ENCODE results near the gene APBA3. TPM values are rescaled to one million over a fixed set of nuclear protein-coding genes. Genes with fewer than 3 reads are reported as not detected.

The APBA3 gene
- polyA plus RNA-seq, 6 donors from 2014 or later: 28.8 to 51.6 (median 35.3) TPM

DNA sequence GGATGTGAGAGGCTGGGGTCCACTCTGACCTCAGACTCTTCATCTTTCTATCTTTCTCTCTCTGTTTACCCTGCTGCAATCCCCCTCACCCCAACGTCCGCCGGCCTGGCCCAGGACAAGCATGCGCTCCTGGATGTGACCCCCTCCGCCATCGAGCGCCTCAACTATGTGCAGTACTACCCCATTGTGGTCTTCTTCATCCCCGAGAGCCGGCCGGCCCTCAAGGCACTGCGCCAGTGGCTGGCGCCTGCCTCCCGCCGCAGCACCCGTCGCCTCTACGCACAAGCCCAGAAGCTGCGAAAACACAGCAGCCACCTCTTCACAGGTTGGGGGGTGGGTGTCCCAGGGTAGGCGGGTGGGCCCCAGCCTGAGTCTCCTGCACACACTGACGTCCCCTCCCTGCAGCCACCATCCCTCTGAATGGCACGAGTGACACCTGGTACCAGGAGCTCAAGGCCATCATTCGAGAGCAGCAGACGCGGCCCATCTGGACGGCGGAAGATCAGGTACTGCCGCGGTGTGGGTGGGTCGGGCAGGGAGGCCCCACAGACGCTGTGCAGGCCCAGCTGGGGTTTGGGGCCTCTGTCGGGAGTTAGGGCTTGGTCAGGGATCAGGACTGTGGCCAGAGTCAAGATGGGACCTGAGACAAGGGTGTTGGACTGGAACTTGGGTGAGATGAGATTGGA, 15.0 kb downstream of the APBA3 start:
- H3K4me3 Mint-ChIP-seq: no peak overlapping the region
- peaks cover 0 to 14% of the 10 kb centered on the region in 2 donors for H3K36me3 Mint-ChIP-seq
- H3K27ac Mint-ChIP-seq: peak overlapping the region in 1 of 6 donors; percentile 9
- no peaks in the 10 kb centered on the region for H3K27me3 Mint-ChIP-seq
- no peak for DNase-seq
- ATAC-seq (ENCODE audit: low read depth in 2 of 2): no peak
- no peaks in the 10 kb centered on the region for H3K4me1 Mint-ChIP-seq
- peaks cover 0 to 2% (median 0%) of the 10 kb centered on the region in 7 donors for H3K9me3 Mint-ChIP-seq

DNA sequence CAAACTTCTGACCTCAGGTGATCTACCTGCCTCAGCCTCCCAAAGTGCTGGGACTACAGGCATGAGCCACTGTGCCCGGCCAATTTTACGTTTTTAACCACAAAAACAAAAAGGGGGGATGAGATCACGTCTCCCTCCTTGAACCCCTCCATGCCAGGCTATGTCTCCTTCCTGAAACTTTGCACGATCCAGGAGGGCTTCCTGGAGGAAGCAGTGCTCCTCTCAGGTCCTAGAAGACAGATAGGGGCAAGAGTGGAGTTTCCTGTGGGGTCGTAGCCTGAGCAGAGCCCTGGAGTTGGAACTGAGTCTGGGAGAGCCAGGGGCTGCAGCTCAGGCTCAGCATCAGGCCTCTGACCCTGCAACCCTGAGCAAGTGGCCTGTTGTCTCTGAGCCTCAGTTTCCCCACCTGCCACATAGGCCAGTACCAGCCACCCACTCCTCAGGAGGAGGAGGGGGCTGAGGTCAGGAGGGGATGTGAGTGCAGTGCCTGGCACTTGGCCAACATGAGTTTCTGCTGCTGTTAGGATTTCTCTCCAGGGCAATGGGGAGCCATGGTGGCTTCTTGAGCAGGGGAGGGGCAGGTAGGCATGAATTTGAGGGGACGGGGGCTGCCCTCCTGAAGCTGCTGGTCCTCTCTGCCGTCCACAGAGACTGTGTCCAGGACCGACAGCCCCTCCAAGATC, 16.0 kb downstream of the APBA3 start:
- Mint-ChIP-seq H3K4me3 (no peak overlapping the region), H3K27me3 (no peaks in the 10 kb centered on the region), H3K4me1 (no peaks in the 10 kb centered on the region), H3K36me3 (peaks cover 0 to 10% of the 10 kb centered on the region in 2 donors), H3K27ac (no peak overlapping the region), H3K9me3 (peaks cover 0 to 2% (median 0%) of the 10 kb centered on the region in 7 donors)
- DNase-seq (no peak), ATAC-seq (ENCODE audit: low read depth in 2 of 2) (no peak)

DNA sequence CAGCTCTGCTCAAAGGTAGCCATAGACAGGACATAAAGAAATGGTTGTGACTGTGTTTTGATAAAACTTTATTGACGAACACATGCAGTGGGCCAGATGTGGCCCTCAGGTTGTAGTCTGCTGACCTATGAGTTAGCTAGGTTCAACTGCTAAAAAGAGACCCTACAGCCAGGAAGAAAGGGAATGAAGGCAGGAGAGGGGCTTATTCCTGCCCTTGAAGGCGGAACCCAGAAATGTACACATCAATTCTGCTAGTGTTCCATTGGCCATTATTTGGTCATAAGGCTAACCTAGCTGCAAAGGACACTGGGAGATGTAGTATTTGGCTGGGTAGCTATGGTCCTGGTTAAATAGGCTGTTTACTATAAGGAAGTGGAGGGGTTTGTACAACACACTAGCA, 18.0 kb downstream of the APBA3 start:
- DNase-seq (no peak), ATAC-seq (ENCODE audit: low read depth in 2 of 2) (no peak)
- no peaks in the 10 kb centered on the region for H3K4me1 Mint-ChIP-seq
- H3K9me3 Mint-ChIP-seq: peaks cover 0 to 2% (median 0%) of the 10 kb centered on the region in 7 donors
- no peak overlapping the region for H3K4me3 Mint-ChIP-seq
- H3K27me3 Mint-ChIP-seq: peaks cover 0 to 5% (median 0%) of the 10 kb centered on the region in 3 donors
- H3K27ac Mint-ChIP-seq: no peak overlapping the region
- no peaks in the 10 kb centered on the region for H3K36me3 Mint-ChIP-seq

- H3K4me1 Mint-ChIP-seq: peaks cover 0 to 3% (median 0%) of the 10 kb centered on the region in 3 donors
Observed at GRCh38 chr19:3740431-3740830, 21.1 kb downstream of the APBA3 start.

GRCh38 chr19:3738477-3739220, 22.8 kb downstream of the APBA3 start:
- Mint-ChIP-seq H3K4me1 (peaks cover 0 to 4% (median 0%) of the 10 kb centered on the region in 3 donors), H3K4me3 (no peak overlapping the region), H3K27me3 (peaks cover 0 to 28% (median 19%) of the 10 kb centered on the region in 3 donors), H3K27ac (no peak overlapping the region), H3K36me3 (peaks cover 0 to 7% of the 10 kb centered on the region in 2 donors), H3K9me3 (peaks cover 0 to 2% (median 0%) of the 10 kb centered on the region in 7 donors)
- no peak for ATAC-seq (ENCODE audit: low read depth in 2 of 2)
- no peak for DNase-seq

More at GRCh38 chr19:3740431-3740830, 21.1 kb downstream of the APBA3 start:
- ATAC-seq (ENCODE audit: low read depth in 2 of 2) (no peak), DNase-seq (no peak)
- H3K9me3 Mint-ChIP-seq: peaks cover 0 to 2% (median 0%) of the 10 kb centered on the region in 7 donors
- H3K36me3 Mint-ChIP-seq: peaks cover 0 to 7% of the 10 kb centered on the region in 2 donors
- no peak overlapping the region for H3K4me3 Mint-ChIP-seq
- H3K27ac Mint-ChIP-seq: no peak overlapping the region
- H3K27me3 Mint-ChIP-seq: peaks cover 0 to 28% (median 18%) of the 10 kb centered on the region in 3 donors

- Mint-ChIP-seq H3K4me1 (peaks cover 0 to 7% (median 0%) of the 10 kb centered on the region in 3 donors), H3K27ac (peak overlapping the region in 2 of 6 donors; percentile 24 to 43), H3K9me3 (peaks cover 0 to 1% (median 0%) of the 10 kb centered on the region in 7 donors), H3K4me3 (peak overlapping the region in 2 of 8 donors; percentile 4 to 73), H3K36me3 (peaks cover 0 to 7% of the 10 kb centered on the region in 2 donors), H3K27me3 (peaks cover 0 to 28% (median 19%) of the 10 kb centered on the region in 3 donors)
- no peak for DNase-seq
- no peak for ATAC-seq (ENCODE audit: low read depth in 2 of 2)
Observed at GRCh38 chr19:3737487-3738205, 23.8 kb downstream of the APBA3 start.

DNA sequence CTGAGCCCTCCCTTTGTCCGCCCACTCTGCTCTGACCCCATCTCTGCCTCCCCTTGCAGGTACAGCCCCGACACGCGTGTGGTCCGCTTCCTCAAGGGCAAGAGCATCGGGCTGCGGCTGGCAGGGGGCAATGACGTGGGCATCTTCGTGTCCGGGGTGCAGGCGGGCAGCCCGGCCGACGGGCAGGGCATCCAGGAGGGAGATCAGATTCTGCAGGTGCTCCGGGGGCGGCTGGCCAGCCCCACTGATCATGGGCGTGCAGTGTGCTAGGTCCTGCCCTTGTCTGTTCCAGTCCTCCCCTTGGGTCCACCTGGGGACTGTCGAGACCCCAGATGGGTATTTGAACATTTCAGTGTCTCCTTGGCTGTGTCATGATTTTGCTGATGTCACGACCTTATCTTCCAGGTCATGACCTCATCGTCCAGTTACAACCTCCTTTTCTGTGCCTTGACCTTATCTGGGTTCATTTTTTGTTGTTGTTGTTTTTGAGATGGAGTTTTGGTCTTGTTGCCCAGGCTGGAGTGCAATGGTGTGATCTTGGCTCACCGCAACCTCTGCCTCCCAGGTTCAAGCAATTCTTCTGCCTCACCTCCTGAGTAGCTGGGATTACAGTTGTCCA, 25.3 kb downstream of the APBA3 start:
- ATAC-seq (ENCODE audit: low read depth in 2 of 2) (no peak), DNase-seq (no peak)
- H3K4me3 Mint-ChIP-seq: peak overlapping the region in 1 of 8 donors; percentile 33
- H3K9me3 Mint-ChIP-seq: peaks cover 0 to 2% (median 0%) of the 10 kb centered on the region in 7 donors
- H3K27me3 Mint-ChIP-seq: peaks cover 0 to 28% (median 19%) of the 10 kb centered on the region in 3 donors
- peaks cover 0 to 7% (median 0%) of the 10 kb centered on the region in 3 donors for H3K4me1 Mint-ChIP-seq
- H3K36me3 Mint-ChIP-seq: peaks cover 0 to 7% of the 10 kb centered on the region in 2 donors
- peak overlapping the region in 1 of 6 donors; percentile 69 for H3K27ac Mint-ChIP-seq

- Mint-ChIP-seq H3K9me3 (peaks cover 0 to 2% (median 0%) of the 10 kb centered on the region in 7 donors), H3K27me3 (peaks cover 0 to 28% (median 19%) of the 10 kb centered on the region in 3 donors), H3K4me1 (peaks cover 0 to 10% (median 0%) of the 10 kb centered on the region in 3 donors), H3K36me3 (peaks cover 0 to 7% of the 10 kb centered on the region in 2 donors), H3K4me3 (no peak overlapping the region), H3K27ac (no peak overlapping the region)
- ATAC-seq (ENCODE audit: low read depth in 2 of 2): no peak
- DNase-seq: no peak
Observed at GRCh38 chr19:3734310-3734600, 27.2 kb downstream of the APBA3 start.

- Mint-ChIP-seq H3K4me1 (peaks cover 0 to 10% (median 0%) of the 10 kb centered on the region in 3 donors), H3K27ac (peak overlapping the region in 2 of 6 donors; percentile 54 to 79), H3K4me3 (no peak overlapping the region), H3K36me3 (peaks cover 0 to 7% of the 10 kb centered on the region in 2 donors), H3K27me3 (peaks cover 0 to 24% (median 19%) of the 10 kb centered on the region in 3 donors), H3K9me3 (peaks cover 0 to 3% (median 0%) of the 10 kb centered on the region in 7 donors)
- ATAC-seq (ENCODE audit: low read depth in 2 of 2) (no peak), DNase-seq (no peak)
Observed at GRCh38 chr19:3733549-3734309, 27.8 kb downstream of the APBA3 start.

- Mint-ChIP-seq H3K36me3 (peaks cover 0 to under 1% of the 10 kb centered on the region in 2 donors), H3K9me3 (peaks cover 0 to 2% (median 0%) of the 10 kb centered on the region in 7 donors), H3K27ac (no peak overlapping the region), H3K27me3 (peaks cover 0 to 9% (median 8%) of the 10 kb centered on the region in 3 donors), H3K4me3 (no peak overlapping the region), H3K4me1 (peaks cover 0 to 7% (median 0%) of the 10 kb centered on the region in 3 donors)
- ATAC-seq (ENCODE audit: low read depth in 2 of 2): no peak
- no peak for DNase-seq
Observed at GRCh38 chr19:3732108-3732507, 29.4 kb downstream of the APBA3 start.

- H3K27ac Mint-ChIP-seq: peak overlapping the region in 2 of 6 donors; percentile 20 to 67
Observed at GRCh38 chr19:3730457-3730958, 31.0 kb downstream of the APBA3 start.

More at GRCh38 chr19:3730457-3730958, 31.0 kb downstream of the APBA3 start:
- peaks cover 0 to 1% (median 0%) of the 10 kb centered on the region in 3 donors for H3K27me3 Mint-ChIP-seq
- peaks cover 0 to 2% (median 0%) of the 10 kb centered on the region in 7 donors for H3K9me3 Mint-ChIP-seq
- DNase-seq: no peak
- H3K4me3 Mint-ChIP-seq: no peak overlapping the region
- no peaks in the 10 kb centered on the region for H3K36me3 Mint-ChIP-seq
- ATAC-seq (ENCODE audit: low read depth in 2 of 2): no peak
- peaks cover 0 to 7% (median 0%) of the 10 kb centered on the region in 3 donors for H3K4me1 Mint-ChIP-seq

All from naive B cell (primary cell).